Keratinocyte (primary cell): ENCODE measurements around the gene EYS. TPM values are rescaled to one million over a fixed set of nuclear protein-coding genes. Genes with fewer than 3 reads are reported as not detected.

Experiments used
- DNase-seq: peaks from one replicate; pipeline ENCODE4 v3.0.0-alpha.2; 2011; ENCODE audit warnings: low read depth, missing footprints, low spot score
- FAIRE-seq: peaks from 2 replicates; lab custom pipeline; 2011; peaks lifted over from hg19 to GRCh38; lab: Jason Lieb, UNC
- H2AFZ ChIP-seq: 2 replicates; pipeline ENCODE4 v1.6.0; 2012; ENCODE audit warnings: low read length, control low read depth, inconsistent platforms; ENCODE audit not compliant: control insufficient read depth
- H3K27ac ChIP-seq: 2 replicates; pipeline ENCODE4 v1.5.1; 2011; ENCODE audit warnings: low read length; ENCODE audit not compliant: control insufficient read depth, insufficient read depth
- H3K27me3 ChIP-seq: 3 replicates; pipeline ENCODE4 v1.6.0; 2011; ENCODE audit warnings: low read length; ENCODE audit not compliant: control insufficient read depth, insufficient read depth; ENCODE audit errors: extremely low read depth
- H3K36me3 ChIP-seq, 2 experiments: 2 replicates in 1 of 2; 3 replicates in 1 of 2; pipeline ENCODE4 v1.5.1; 2011; ENCODE audit warnings: low read length in 2 of 2, mild to moderate bottlenecking in 1 of 2; ENCODE audit not compliant: control insufficient read depth in 2 of 2, insufficient read depth in 2 of 2; ENCODE audit errors: extremely low read depth in 1 of 2
- H3K4me1 ChIP-seq: 3 replicates; pipeline ENCODE4 v1.5.1; 2011; ENCODE audit warnings: low read length; ENCODE audit not compliant: control insufficient read depth, insufficient read depth; ENCODE audit errors: extremely low read depth
- H3K4me2 ChIP-seq: 3 replicates; pipeline ENCODE4 v1.6.0; 2011; ENCODE audit warnings: low read depth, low read length; ENCODE audit not compliant: control insufficient read depth, insufficient read depth; ENCODE audit errors: extremely low read depth
- H3K4me3 ChIP-seq, 3 experiments: fragments of 200-600 bp in 1 of 3; sonication (generic) in 1 of 3; 2 replicates in 2 of 3; 3 replicates in 1 of 3; pipeline ENCODE4 v1.5.1; 2011 to 2016; ENCODE audit warnings: low read length in 3 of 3, mild to moderate bottlenecking in 3 of 3, control low read depth in 2 of 3, inconsistent platforms in 1 of 3, low read depth in 1 of 3, mixed read lengths in 1 of 3, mixed run types in 1 of 3, moderate library complexity in 1 of 3; ENCODE audit not compliant: control insufficient read depth in 2 of 3, insufficient read depth in 2 of 3; ENCODE audit errors: extremely low read depth in 1 of 3
- H3K79me2 ChIP-seq: 2 replicates; pipeline ENCODE4 v1.6.0; 2012; ENCODE audit warnings: low read length; ENCODE audit not compliant: control insufficient read depth, insufficient read depth
- H3K9ac ChIP-seq: 3 replicates; pipeline ENCODE4 v1.6.0; 2011; ENCODE audit warnings: low read length; ENCODE audit not compliant: control insufficient read depth, insufficient read depth; ENCODE audit errors: extremely low read depth
- H3K9me1 ChIP-seq: 3 replicates; pipeline ENCODE4 v1.6.0; 2011; ENCODE audit warnings: low read length; ENCODE audit not compliant: control insufficient read depth, insufficient read depth; ENCODE audit errors: extremely low read depth
- H3K9me3 ChIP-seq: 2 replicates; pipeline ENCODE4 v1.5.1; 2012; ENCODE audit warnings: low read depth, low read length; ENCODE audit not compliant: control insufficient read depth
- H4K20me1 ChIP-seq: 3 replicates; pipeline ENCODE4 v1.6.0; 2011; ENCODE audit warnings: low read length; ENCODE audit not compliant: control insufficient read depth, insufficient read depth; ENCODE audit errors: extremely low read depth
- CTCF ChIP-seq, 3 experiments: IDR thresholded peaks in 1 of 3; conservative IDR thresholded peaks in 1 of 3; optimal IDR thresholded peaks in 1 of 3; 2 replicates in 2 of 3; 3 replicates in 1 of 3; pipeline versions ENCODE3 to v1.5.1; 2011; ENCODE audit warnings: low read length in 3 of 3, mild to moderate bottlenecking in 3 of 3, moderate library complexity in 2 of 3, control low read depth in 1 of 3, inconsistent platforms in 1 of 3; ENCODE audit not compliant: insufficient read depth in 2 of 3; ENCODE audit errors: extremely low read depth in 1 of 3
- EZH2 ChIP-seq: IDR thresholded peaks from one replicate; pipeline ENCODE4 v1.6.1; 2012; ENCODE audit warnings: inconsistent platforms, mild to moderate bottlenecking, low read length, moderate library complexity
- dilution Hi-C: fragments of 300-500 bp; cut with MboI; formaldehyde crosslinking; loops from one replicate; pipeline ENCODE4 v1.7.0; 2020; ENCODE audit warnings: low sequenced_read_pairs; ENCODE audit not compliant: extremely low pct_ligation_motif_present
- polyA plus RNA-seq, 5 experiments: library from polyadenylated mRNA; depleted of rRNA in 3 of 5; stranded (reverse) in 3 of 5; stranded (forward) in 1 of 5; unstranded in 1 of 5; fragments of >200 nt; gene quantifications; 1 replicate in 1 of 5; 2 replicates in 3 of 5; 3 replicates in 1 of 5; pipeline versions ENCODE4 v1.2.1 to v1.2.3, GENCODE V29; 2011 to 2012; ENCODE audit warnings: missing spikeins in 2 of 5, low read depth in 1 of 5, low replicate concordance in 1 of 5

EYS gene
- polyA plus RNA-seq, 1 donor (not counting 4 experiments of a cell fraction or from before 2014, with no cell fraction given) = 0.34 TPM

- TF ChIP-seq CTCF (optimal IDR thresholded peaks at IDR 0.05 in 1 of 3, IDR thresholded peaks at IDR 0.05 in 1 of 3, conservative IDR thresholded peaks at IDR 0.05 in 1 of 3; ENCODE audit: extremely low read depth in 1 of 3, insufficient read depth in 2 of 3, low read length in 3 of 3) (no peak), EZH2 (no peak)
- Histone ChIP-seq H3K36me3 (no peaks in the 10 kb centered on the region), H3K4me3 (no peak overlapping the region), H3K9me1 (no peaks in the 10 kb centered on the region), H3K4me1 (no peaks in the 10 kb centered on the region), H3K4me2 (no peak overlapping the region), H3K79me2 (no peaks in the 10 kb centered on the region), H4K20me1 (no peaks in the 10 kb centered on the region), H3K9me3 (no peaks in the 10 kb centered on the region), H3K9ac (no peak overlapping the region), H3K27me3 (no peaks in the 10 kb centered on the region), H3K27ac (no peak overlapping the region), H2AFZ (no peak overlapping the region)
- dilution Hi-C loops = no loop called here
- FAIRE-seq (no peak), DNase-seq (no peak)
Measured at GRCh38 chr6:64411226-64411625, 1295.8 kb downstream of the EYS start.

DNA sequence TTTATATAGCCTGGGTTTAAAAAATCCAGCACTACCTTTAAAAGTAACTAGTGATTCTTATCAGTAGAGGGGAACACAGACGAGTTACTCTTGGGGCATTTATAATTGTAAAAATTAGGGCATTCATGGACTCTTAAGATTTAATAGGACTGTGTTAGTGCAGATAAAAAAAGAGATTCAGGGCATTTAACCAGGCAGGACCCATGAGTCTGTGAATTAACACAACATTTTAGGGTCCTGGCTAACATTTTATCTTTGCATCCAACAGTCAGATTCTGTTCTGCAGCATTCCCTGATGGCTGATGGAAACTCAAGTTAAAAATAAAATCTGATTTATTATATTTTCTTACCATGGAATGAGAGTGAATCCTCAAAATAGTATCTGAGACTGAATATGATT lies 1297.1 kb downstream of the EYS start:
- Histone ChIP-seq H3K9me3 (no peaks in the 10 kb centered on the region), H3K4me2 (no peak overlapping the region), H2AFZ (no peak overlapping the region), H3K36me3 (no peaks in the 10 kb centered on the region), H3K4me3 (no peak overlapping the region), H3K4me1 (no peaks in the 10 kb centered on the region), H3K27ac (no peak overlapping the region), H3K9ac (no peak overlapping the region), H3K9me1 (no peaks in the 10 kb centered on the region), H4K20me1 (no peaks in the 10 kb centered on the region), H3K27me3 (no peaks in the 10 kb centered on the region), H3K79me2 (no peaks in the 10 kb centered on the region)
- TF ChIP-seq EZH2 = no peak
- no peak for TF ChIP-seq CTCF (optimal IDR thresholded peaks at IDR 0.05 in 1 of 3, IDR thresholded peaks at IDR 0.05 in 1 of 3, conservative IDR thresholded peaks at IDR 0.05 in 1 of 3; ENCODE audit: extremely low read depth in 1 of 3, insufficient read depth in 2 of 3, low read length in 3 of 3)
- FAIRE-seq (no peak), DNase-seq (no peak)
- dilution Hi-C loops = no loop called here
